Measurements from ENCODE around the gene CYP2B6.
"Not testable (repeated sequence)": the region's sequence is repeated elsewhere in the genome, so short reads cannot be mapped to it uniquely, and the experiment has no call there.

CYP2B6 gene

GRCh38 chr19:40990972-40991381 is at the start of gene CYP2B6:
Gene CYP2B6 (plus strand): TSS chr19:40991282. CDS start chr19:40991306, 24 bp downstream.
- DNase-seq (ENCODE audit: low spot score), result no peak

- DNase-seq (ENCODE audit: low spot score), result no peak
Measured at GRCh38 chr19:40941481-40942219, 49.4 kb upstream of the CYP2B6 start.

GRCh38 chr19:40945645-40946044 is 45.4 kb upstream of the CYP2B6 start:
- DNase-seq (ENCODE audit: low spot score), result no peak

- DNase-seq (ENCODE audit: low spot score), result no peak
Measured at GRCh38 chr19:40947114-40947513, 44.0 kb upstream of the CYP2B6 start.

- no peak for DNase-seq (ENCODE audit: low spot score)
Measured at GRCh38 chr19:40947573-40947972, 43.5 kb upstream of the CYP2B6 start.

GRCh38 chr19:40948580-40949299 is 42.3 kb upstream of the CYP2B6 start:
- no peak for DNase-seq (ENCODE audit: low spot score)

GRCh38 chr19:40954573-40954972 is 36.5 kb upstream of the CYP2B6 start:
- no peak for DNase-seq (ENCODE audit: low spot score)

- DNase-seq (ENCODE audit: low spot score), result no peak
Measured at GRCh38 chr19:40959338-40959737, 31.7 kb upstream of the CYP2B6 start.

GRCh38 chr19:40960062-40960685 is 30.9 kb upstream of the CYP2B6 start:
- no peak for DNase-seq (ENCODE audit: low spot score)

GRCh38 chr19:40960780-40961179 is 30.3 kb upstream of the CYP2B6 start:
- no peak for DNase-seq (ENCODE audit: low spot score)

- DNase-seq (ENCODE audit: low spot score), result no peak
Measured at GRCh38 chr19:40962460-40962961, 28.6 kb upstream of the CYP2B6 start.

- not testable (repeated sequence) for DNase-seq (ENCODE audit: low spot score)
Measured at GRCh38 chr19:40964361-40964760, 26.7 kb upstream of the CYP2B6 start.

- DNase-seq (ENCODE audit: low spot score), result not testable (repeated sequence)
Measured at GRCh38 chr19:40965351-40965750, 25.7 kb upstream of the CYP2B6 start.

- not testable (repeated sequence) for DNase-seq (ENCODE audit: low spot score)
Measured at GRCh38 chr19:40966591-40966990, 24.5 kb upstream of the CYP2B6 start.

- DNase-seq (ENCODE audit: low spot score), result not testable (repeated sequence)
Measured at GRCh38 chr19:40968065-40968464, 23.0 kb upstream of the CYP2B6 start.

GRCh38 chr19:40969721-40970120 is 21.4 kb upstream of the CYP2B6 start:
- not testable (repeated sequence) for DNase-seq (ENCODE audit: low spot score)

GRCh38 chr19:40970396-40971345 is 20.4 kb upstream of the CYP2B6 start:
- DNase-seq (ENCODE audit: low spot score), result not testable (repeated sequence)

GRCh38 chr19:40974633-40975037 is 16.4 kb upstream of the CYP2B6 start:
- DNase-seq (ENCODE audit: low spot score), result peak; percentile 46

GRCh38 chr19:40976134-40976533 is 14.9 kb upstream of the CYP2B6 start:
- DNase-seq (ENCODE audit: low spot score), result no peak

GRCh38 chr19:40976724-40977123 is 14.4 kb upstream of the CYP2B6 start:
- DNase-seq (ENCODE audit: low spot score), result no peak

GRCh38 chr19:40979759-40980158 is 11.3 kb upstream of the CYP2B6 start:
- DNase-seq (ENCODE audit: low spot score), result not testable (repeated sequence)
